Coronary artery (tissue), 2 donors: ENCODE results near the gene NEDD4L.

Source experiments
- DNase-seq: peaks from one replicate; pipeline ENCODE4 v3.0.0-alpha.2; 2017; ENCODE audit warnings: low spot score
- H3K27ac ChIP-seq, 2 donors: fragments of 200-600 bp; sonication (generic); one replicate each; pipeline ENCODE4 v1.5.1; 2016 to 2019
- H3K4me3 ChIP-seq: fragments of 200-600 bp; sonication (generic); 2 replicates; pipeline ENCODE4 v1.5.1; 2016; ENCODE audit warnings: mild to moderate bottlenecking, moderate library complexity
- CTCF ChIP-seq: fragments of 200-600 bp; sonication (generic); IDR thresholded peaks from one replicate; pipeline ENCODE4 v1.5.1; 2019; ENCODE audit warnings: antibody characterized with exemption

The NEDD4L gene

GRCh38 chr18:58150772-58151171, 106.7 kb downstream of the NEDD4L start:
- TF ChIP-seq CTCF = no peak
- Histone ChIP-seq H3K27ac (no peak overlapping the region), H3K4me3 (no peak overlapping the region)
- no peak for DNase-seq

GRCh38 chr18:58152216-58152615, 108.2 kb downstream of the NEDD4L start:
- H3K27ac ChIP-seq = no peak overlapping the region
- TF ChIP-seq CTCF = no peak
- H3K4me3 ChIP-seq = no peak overlapping the region
- DNase-seq = no peak

- no peak for DNase-seq
- TF ChIP-seq CTCF = no peak
- no peak overlapping the region for H3K4me3 ChIP-seq
Observed at GRCh38 chr18:58152891-58153290, 108.9 kb downstream of the NEDD4L start.

GRCh38 chr18:58156516-58156915, 112.5 kb downstream of the NEDD4L start:
- Histone ChIP-seq H3K27ac (no peak overlapping the region), H3K4me3 (no peak overlapping the region)
- no peak for DNase-seq
- no peak for TF ChIP-seq CTCF

More at GRCh38 chr18:58152891-58153290, 108.9 kb downstream of the NEDD4L start:
- H3K27ac ChIP-seq = no peak overlapping the region

- no peak for DNase-seq
- no peak for TF ChIP-seq CTCF
- no peak overlapping the region for H3K4me3 ChIP-seq
- H3K27ac ChIP-seq = no peak overlapping the region
Observed at GRCh38 chr18:58157237-58157636, 113.2 kb downstream of the NEDD4L start.

- no peak overlapping the region for H3K27ac ChIP-seq
- no peak for DNase-seq
- no peak for TF ChIP-seq CTCF
Observed at GRCh38 chr18:58158008-58158407, 114.0 kb downstream of the NEDD4L start.

GRCh38 chr18:58158459-58158858, 114.4 kb downstream of the NEDD4L start:
- Histone ChIP-seq H3K4me3 (no peak overlapping the region), H3K27ac (no peak overlapping the region)
- TF ChIP-seq CTCF = no peak
- DNase-seq = no peak

More at GRCh38 chr18:58158008-58158407, 114.0 kb downstream of the NEDD4L start:
- H3K4me3 ChIP-seq = no peak overlapping the region
